Activated CD4-positive, alpha-beta memory T cell treated with anti-CD3 and anti-CD28 coated beads, Interleukin-2, amount 10 ng/mL, durations not matched to agents 7 days and 5 days (primary cell): ENCODE measurements around the gene ANXA6. TPM values are rescaled to one million over a fixed set of nuclear protein-coding genes. Genes with fewer than 3 reads are reported as not detected.

Experiments used
- CTCF ChIA-PET: fragments of 350-600 bp; sonication (Branson Sonifier 250); formaldehyde crosslinking; loops from one replicate; lab custom pipeline; 2021; ENCODE audit warnings: antibody characterized with exemption, inconsistent platforms; lab: Charles Lee
- POLR2A ChIA-PET: fragments of 350-600 bp; sonication (Branson Sonifier 250); formaldehyde crosslinking; loops from one replicate; lab custom pipeline; 2021; ENCODE audit warnings: antibody characterized with exemption; lab: Charles Lee
- DNase-seq: peaks from one replicate; pipeline ENCODE4 v3.0.0-alpha.2; 2020
- H3K27ac Mint-ChIP-seq: one replicate; pipeline ENCODE4 v1.8.0; 2021; ENCODE audit warnings: mild to moderate bottlenecking, mixed read lengths
- H3K27me3 Mint-ChIP-seq: one replicate; pipeline ENCODE4 v1.8.0; 2021; ENCODE audit warnings: mixed read lengths
- H3K36me3 Mint-ChIP-seq: one replicate; pipeline ENCODE4 v1.8.0; 2021; ENCODE audit warnings: low read depth, mixed read lengths
- H3K4me1 Mint-ChIP-seq: one replicate; pipeline ENCODE4 v1.8.0; 2021; ENCODE audit warnings: mixed read lengths
- H3K4me3 Mint-ChIP-seq: one replicate; pipeline ENCODE4 v1.8.0; 2021; ENCODE audit warnings: mild to moderate bottlenecking, mixed read lengths
- H3K9me3 Mint-ChIP-seq: one replicate; pipeline ENCODE4 v1.8.0; 2021; ENCODE audit warnings: mixed read lengths
- total RNA-seq, 2 experiments: library from RNA; stranded (reverse); gene quantifications; one replicate each; pipeline ENCODE4 v1.2.3, GENCODE V29; 2021

The ANXA6 gene
- total RNA-seq, 2 experiments from 2014 or later: 603 to 606 TPM

GRCh38 chr5:151159649-151160373 is 2.2 kb upstream of the ANXA6 start:
- Mint-ChIP-seq H3K4me1 (peaks cover 26% of the 10 kb centered on the region), H3K27me3 (no peaks in the 10 kb centered on the region), H3K4me3 (no peak overlapping the region), H3K9me3 (no peaks in the 10 kb centered on the region), H3K27ac (no peak overlapping the region), H3K36me3 (peaks cover 22% of the 10 kb centered on the region)
- DNase-seq: no peak
- POLR2A ChIA-PET: no interaction called here
- CTCF ChIA-PET: no interaction called here

DNA sequence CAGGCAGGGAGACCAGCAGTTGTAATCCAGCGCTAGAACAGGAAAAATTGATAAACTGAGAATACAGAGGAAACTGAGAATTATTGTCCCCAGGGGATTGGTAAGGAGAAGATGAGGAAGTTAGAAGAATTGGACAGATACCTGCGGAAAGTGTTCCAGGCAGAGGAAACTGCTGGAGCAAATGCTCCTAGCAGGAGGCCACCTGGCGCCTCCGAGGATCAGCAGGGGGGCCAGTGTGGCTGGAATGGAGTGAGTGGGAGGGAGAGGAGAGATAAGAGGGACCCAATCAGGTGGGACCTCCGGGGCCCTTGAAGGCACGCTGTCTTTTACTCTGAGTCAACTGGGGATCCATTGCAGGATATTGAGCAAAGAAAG is 695 bp upstream of the ANXA6 start:
- no peaks in the 10 kb centered on the region for H3K27me3 Mint-ChIP-seq
- H3K9me3 Mint-ChIP-seq: no peaks in the 10 kb centered on the region
- ChIA-PET POLR2A (interaction anchor here (1.0 to 2.0 kb wide), 9 partner anchors 10 to 375 kb away, joined by 3 to 12 read pairs (median 7); no protein-coding TSS in a partner anchor), CTCF (interaction anchor here (0.6 to 2.0 kb wide), 9 partner anchors 9 to 709 kb away, joined by 3 to 17 read pairs (median 3); partner anchors contain the start of genes GM2A and RPS14)
- H3K36me3 Mint-ChIP-seq: peaks cover 34% of the 10 kb centered on the region
- DNase-seq: no peak
- H3K27ac Mint-ChIP-seq: peak overlapping the region; percentile 96
- peak overlapping the region; percentile 95 for H3K4me3 Mint-ChIP-seq
- peaks cover 36% of the 10 kb centered on the region for H3K4me1 Mint-ChIP-seq

DNA sequence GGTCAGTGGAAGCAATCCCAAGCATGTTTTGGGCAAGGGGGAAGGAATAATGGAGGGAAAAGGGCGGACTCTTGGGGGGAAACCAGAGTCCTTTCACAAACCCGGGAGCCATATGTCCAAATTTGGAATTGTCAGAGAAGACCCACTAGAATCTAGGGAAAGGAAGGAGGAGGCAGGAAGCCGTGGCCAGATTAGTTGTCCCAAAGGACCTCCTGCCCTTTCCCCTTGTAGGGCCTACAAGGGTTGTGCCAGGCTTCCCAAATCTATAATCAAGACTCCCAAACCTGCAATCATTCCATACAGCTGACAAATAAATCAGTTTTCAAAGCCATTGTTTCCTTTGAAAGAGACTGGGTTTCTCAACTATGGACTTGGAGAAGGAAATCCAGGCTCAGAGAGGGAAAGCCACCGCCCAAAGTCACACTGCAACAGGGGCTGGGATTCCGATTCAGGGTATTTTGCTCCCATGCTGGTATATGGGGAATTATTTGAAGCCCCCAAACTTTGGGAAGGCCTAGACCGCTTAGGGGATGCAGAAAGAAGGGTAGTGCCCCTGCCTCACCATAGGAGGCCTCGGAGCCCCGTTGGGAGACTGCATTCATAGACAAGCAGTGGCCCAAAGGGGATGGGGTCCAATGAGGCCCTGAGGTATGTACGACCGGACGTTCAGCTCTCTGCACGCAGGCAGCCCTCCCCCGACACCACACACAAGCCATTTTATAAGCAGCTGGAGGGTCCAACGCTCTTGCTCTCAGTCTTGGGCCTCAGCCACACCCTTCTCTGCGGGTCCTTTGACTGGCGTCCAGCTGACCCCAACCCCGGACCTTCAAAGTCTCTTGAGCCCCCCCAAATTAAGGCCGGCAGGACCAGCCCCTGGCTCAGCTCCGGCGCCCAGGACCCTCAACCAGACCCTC is 815 bp downstream of the ANXA6 start:
- ChIA-PET CTCF (interaction anchor here (0.7 to 2.0 kb wide), 10 partner anchors 8 to 105 kb away, joined by 3 to 17 read pairs (median 6); partner anchors contain the start of gene GM2A), POLR2A (interaction anchor here (0.6 to 2.0 kb wide), 24 partner anchors 8 to 746 kb away, joined by 3 to 12 read pairs (median 4); partner anchors contain the start of genes CCDC69 and G3BP1)
- Mint-ChIP-seq H3K9me3 (no peaks in the 10 kb centered on the region), H3K27ac (peak overlapping the region; percentile 96), H3K27me3 (no peaks in the 10 kb centered on the region), H3K36me3 (peaks cover 47% of the 10 kb centered on the region), H3K4me1 (peaks cover 51% of the 10 kb centered on the region), H3K4me3 (peak overlapping the region; percentile 95)
- DNase-seq: peak; percentile 50

DNA sequence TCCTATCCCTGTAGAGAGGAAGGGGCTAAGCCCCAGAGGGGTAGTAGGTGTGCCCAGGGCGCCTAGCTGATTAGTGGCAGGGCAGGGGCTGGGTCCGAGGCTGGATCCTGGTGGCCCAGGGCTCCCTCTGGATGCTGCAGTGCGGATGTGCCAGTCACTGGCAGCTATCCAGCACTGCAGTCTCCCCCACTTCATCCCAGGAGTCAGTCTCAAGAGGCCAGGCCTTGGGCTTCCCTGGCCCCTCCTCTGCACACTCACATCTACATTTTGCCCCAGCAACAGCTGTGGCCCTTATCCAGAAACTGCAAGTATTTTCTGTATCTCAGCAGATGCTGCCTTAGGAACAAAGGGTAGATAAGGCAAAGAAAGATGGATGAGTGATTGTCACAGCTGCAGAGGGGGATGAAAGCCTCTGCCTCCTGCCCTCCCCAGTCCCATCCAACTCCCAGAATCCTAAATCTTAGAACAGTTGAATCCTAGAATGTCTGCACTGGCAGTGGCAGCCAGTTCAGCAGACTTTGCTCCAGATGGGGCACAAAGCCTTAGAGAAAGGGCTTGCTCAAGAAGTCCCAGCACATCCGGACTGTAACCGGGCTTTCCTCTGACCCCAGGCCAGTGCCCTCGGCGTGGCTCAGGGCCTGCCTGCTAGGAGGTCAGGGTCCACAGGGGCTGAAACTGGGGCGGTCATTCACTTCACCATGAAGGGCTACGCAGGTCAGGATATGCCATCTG is 1.6 kb downstream of the ANXA6 start:
- Mint-ChIP-seq H3K36me3 (peaks cover 51% of the 10 kb centered on the region), H3K4me3 (peak overlapping the region; percentile 95), H3K9me3 (no peaks in the 10 kb centered on the region), H3K27me3 (no peaks in the 10 kb centered on the region), H3K27ac (peak overlapping the region; percentile 96), H3K4me1 (peaks cover 59% of the 10 kb centered on the region)
- POLR2A ChIA-PET: interaction anchor here (0.7 to 1.8 kb wide), 13 partner anchors 9 to 615 kb away, joined by 3 to 6 read pairs (median 4); partner anchors contain the start of genes CCDC69, G3BP1 and TNIP1
- peak; percentile 43 for DNase-seq
- CTCF ChIA-PET: interaction anchor here (0.8 to 1.6 kb wide), 6 partner anchors 9 to 95 kb away, joined by 3 to 12 read pairs (median 3); no protein-coding TSS in a partner anchor

DNA sequence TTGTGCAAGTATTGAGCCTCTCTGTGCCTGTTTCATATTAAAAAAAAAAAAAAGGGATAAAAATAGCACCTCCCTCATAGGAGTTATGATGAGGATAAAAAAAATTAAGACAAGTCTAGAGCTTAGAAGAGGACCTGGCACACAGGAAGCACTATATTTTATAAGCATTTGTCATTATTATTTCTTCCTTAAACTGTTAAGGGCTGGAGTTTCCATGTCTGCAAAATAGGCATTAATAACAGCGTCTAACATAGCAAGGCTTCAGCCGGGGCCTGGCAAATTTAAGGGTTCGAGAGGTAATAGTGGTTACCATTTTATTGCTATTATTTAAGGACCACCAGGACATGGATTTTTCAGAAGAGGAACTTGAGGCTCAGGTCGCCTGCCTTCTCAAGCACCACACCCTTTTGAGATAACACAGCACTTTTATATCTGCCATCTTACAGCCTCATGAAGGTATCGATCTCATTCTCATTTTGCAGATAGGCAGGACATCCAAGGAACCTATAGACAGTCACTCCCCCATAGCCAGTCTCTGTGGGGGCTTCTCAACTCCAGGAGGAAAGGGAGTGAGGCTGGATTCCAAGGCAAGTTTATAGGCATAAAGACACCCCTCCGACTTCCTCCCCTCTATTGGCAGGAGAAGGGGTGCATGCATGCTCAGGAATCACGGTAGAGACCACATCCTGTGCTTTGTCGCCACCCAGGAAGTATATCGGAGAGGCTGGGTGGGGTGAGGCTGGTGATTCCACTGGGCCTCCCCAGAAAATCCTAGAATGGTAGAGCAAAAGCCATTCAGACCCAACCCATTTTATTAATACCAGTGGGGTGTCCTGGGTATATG is 2.4 kb downstream of the ANXA6 start:
- H3K27ac Mint-ChIP-seq: peak overlapping the region; percentile 96
- H3K36me3 Mint-ChIP-seq: peaks cover 55% of the 10 kb centered on the region
- DNase-seq: peak; percentile 78
- POLR2A ChIA-PET: interaction anchor here (0.7 to 1.8 kb wide), 14 partner anchors 10 to 616 kb away, joined by 3 to 6 read pairs (median 4); partner anchors contain the start of genes G3BP1 and TNIP1
- peak overlapping the region; percentile 95 for H3K4me3 Mint-ChIP-seq
- no peaks in the 10 kb centered on the region for H3K27me3 Mint-ChIP-seq
- CTCF ChIA-PET: interaction anchor here (0.8 to 1.7 kb wide), 11 partner anchors 10 to 96 kb away, joined by 3 to 14 read pairs (median 4); no protein-coding TSS in a partner anchor
- H3K9me3 Mint-ChIP-seq: no peaks in the 10 kb centered on the region
- peaks cover 67% of the 10 kb centered on the region for H3K4me1 Mint-ChIP-seq

DNA sequence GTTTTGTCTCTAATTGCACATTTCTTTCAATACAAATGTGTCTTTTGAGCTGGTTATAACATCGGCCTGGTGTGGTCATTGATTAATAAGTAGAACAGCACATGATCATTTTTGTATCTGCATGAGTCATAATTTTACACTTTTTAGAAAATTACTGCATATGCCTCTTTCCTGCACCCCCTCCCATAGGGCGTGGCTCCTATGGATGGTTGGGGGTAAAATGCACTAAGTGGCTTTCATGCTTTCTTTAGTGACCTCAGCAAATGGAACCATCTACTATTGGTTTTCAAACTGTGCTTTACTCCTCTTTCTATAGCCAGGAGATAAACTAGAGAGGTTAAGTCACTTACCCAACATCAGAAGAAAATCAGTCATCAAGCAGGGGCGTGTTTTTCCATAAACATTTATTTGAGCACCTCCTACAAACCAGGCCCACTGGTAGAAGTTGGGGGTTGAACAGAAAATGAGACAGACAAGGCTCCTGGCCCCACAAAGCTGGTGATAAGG is 3.8 kb downstream of the ANXA6 start:
- ChIA-PET CTCF (interaction anchor here (1.2 to 1.7 kb wide), 3 partner anchors 11 to 28 kb away, joined by 3 to 14 read pairs (median 4); no protein-coding TSS in a partner anchor), POLR2A (interaction anchor here (1.1 to 5.2 kb wide), 7 partner anchors 9 to 74 kb away, joined by 3 to 30 read pairs (median 4); no protein-coding TSS in a partner anchor)
- H3K27me3 Mint-ChIP-seq: no peaks in the 10 kb centered on the region
- peak overlapping the region; percentile 95 for H3K4me3 Mint-ChIP-seq
- H3K9me3 Mint-ChIP-seq: no peaks in the 10 kb centered on the region
- DNase-seq: peak; percentile 53
- peak overlapping the region; percentile 96 for H3K27ac Mint-ChIP-seq
- peaks cover 75% of the 10 kb centered on the region for H3K4me1 Mint-ChIP-seq
- peaks cover 60% of the 10 kb centered on the region for H3K36me3 Mint-ChIP-seq

DNA sequence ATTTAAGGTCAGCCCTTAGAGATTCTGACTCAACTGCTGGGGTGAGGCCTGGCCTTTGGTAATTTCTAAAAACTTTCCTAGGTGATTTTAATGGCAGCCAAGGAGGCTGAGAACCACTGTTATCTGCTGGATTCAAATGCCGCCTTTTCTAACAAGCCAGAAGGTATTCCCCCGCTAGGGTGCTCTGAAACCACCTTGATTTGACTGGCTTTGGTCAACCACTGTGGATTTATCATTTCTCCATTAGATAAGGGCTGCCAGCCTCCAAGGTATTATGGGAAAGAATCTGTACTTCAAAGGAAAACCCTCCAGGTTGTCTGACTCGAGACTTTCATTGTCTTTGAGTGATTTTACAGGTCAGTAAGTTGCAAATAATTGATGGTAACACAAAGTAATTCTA is 4.3 kb downstream of the ANXA6 start:
- ChIA-PET POLR2A (interaction anchor here (1.2 to 5.2 kb wide), 5 partner anchors 11 to 74 kb away, joined by 3 to 30 read pairs (median 7); partner anchors contain the start of gene CCDC69), CTCF (interaction anchor here (1.0 to 1.4 kb wide), 2 partner anchors 12 kb away, joined by 3 read pairs; no protein-coding TSS in a partner anchor)
- Mint-ChIP-seq H3K9me3 (no peaks in the 10 kb centered on the region), H3K27ac (peak overlapping the region; percentile 96), H3K27me3 (no peaks in the 10 kb centered on the region), H3K4me1 (peaks cover 75% of the 10 kb centered on the region), H3K4me3 (peak overlapping the region; percentile 95), H3K36me3 (peaks cover 66% of the 10 kb centered on the region)
- DNase-seq: no peak

DNA sequence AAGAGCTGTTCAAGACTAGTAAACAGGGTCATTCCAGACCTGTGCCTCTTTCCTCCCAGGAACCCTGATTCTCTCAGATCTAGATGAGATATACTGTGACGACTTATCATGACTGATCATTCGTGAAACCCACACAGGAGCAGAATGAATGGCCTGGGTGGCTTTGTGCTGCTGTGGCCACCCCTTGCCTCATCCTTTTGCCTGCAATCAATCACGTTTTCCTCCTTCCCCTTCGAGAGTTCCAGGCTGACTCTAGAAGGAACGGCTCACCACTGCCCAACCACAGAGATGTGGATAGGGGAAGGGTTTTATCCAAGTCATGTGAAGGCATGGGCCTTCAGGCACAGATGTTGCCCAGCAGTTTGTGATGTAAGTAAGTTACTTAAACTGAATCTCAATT is 5.8 kb downstream of the ANXA6 start:
- H3K27me3 Mint-ChIP-seq: no peaks in the 10 kb centered on the region
- H3K36me3 Mint-ChIP-seq: peaks cover 76% of the 10 kb centered on the region
- H3K9me3 Mint-ChIP-seq: no peaks in the 10 kb centered on the region

GRCh38 chr5:151151263-151151660 is 6.3 kb downstream of the ANXA6 start:
- Mint-ChIP-seq H3K4me1 (peaks cover 89% of the 10 kb centered on the region), H3K27ac (peak overlapping the region; percentile 96), H3K27me3 (no peaks in the 10 kb centered on the region), H3K36me3 (peaks cover 75% of the 10 kb centered on the region), H3K9me3 (no peaks in the 10 kb centered on the region), H3K4me3 (peak overlapping the region; percentile 50)
- POLR2A ChIA-PET: interaction anchor here (0.7 to 5.2 kb wide), 13 partner anchors 9 to 451 kb away, joined by 3 to 30 read pairs (median 4); partner anchors contain the start of genes CCDC69, RBM22 and TNIP1
- peak; percentile 20 for DNase-seq
- CTCF ChIA-PET: interaction anchor here (1.0 to 4.3 kb wide), 7 partner anchors 10 to 99 kb away, joined by 3 to 49 read pairs (median 15); no protein-coding TSS in a partner anchor

More for the DNA sequence above, 5.8 kb downstream of the ANXA6 start:
- peak; percentile 61 for DNase-seq
- Mint-ChIP-seq H3K4me3 (peak overlapping the region; percentile 50), H3K4me1 (peaks cover 85% of the 10 kb centered on the region), H3K27ac (peak overlapping the region; percentile 96)
- ChIA-PET POLR2A (interaction anchor here (0.9 to 5.2 kb wide), 4 partner anchors 10 to 72 kb away, joined by 3 to 30 read pairs (median 7); partner anchors contain the start of gene CCDC69), CTCF (no interaction called here)

GRCh38 chr5:151150471-151151262 is 6.9 kb downstream of the ANXA6 start:
- Mint-ChIP-seq H3K4me1 (peaks cover 95% of the 10 kb centered on the region), H3K36me3 (peaks cover 75% of the 10 kb centered on the region), H3K27ac (peak overlapping the region; percentile 96), H3K4me3 (peak overlapping the region; percentile 50), H3K9me3 (no peaks in the 10 kb centered on the region), H3K27me3 (no peaks in the 10 kb centered on the region)
- ChIA-PET CTCF (interaction anchor here (1.0 to 4.3 kb wide), 8 partner anchors 11 to 99 kb away, joined by 3 to 49 read pairs (median 10); no protein-coding TSS in a partner anchor), POLR2A (interaction anchor here (0.7 to 5.2 kb wide), 22 partner anchors 9 to 450 kb away, joined by 3 to 30 read pairs (median 4); partner anchors contain the start of genes CCDC69, RBM22 and TNIP1)
- peak; percentile 83 for DNase-seq
